ENCODE data around the gene CRELD2. TPM values are rescaled to one million over a fixed set of nuclear protein-coding genes. Genes with fewer than 3 reads are reported as not detected.

Gene CRELD2
- total RNA-seq, 1 donor from 2014 or later: 32.5 TPM

GRCh38 chr22:49929994-49930575 lies 11.7 kb downstream of the CRELD2 start:
- no peak for DNase-seq (ENCODE audit: low read depth)

DNA sequence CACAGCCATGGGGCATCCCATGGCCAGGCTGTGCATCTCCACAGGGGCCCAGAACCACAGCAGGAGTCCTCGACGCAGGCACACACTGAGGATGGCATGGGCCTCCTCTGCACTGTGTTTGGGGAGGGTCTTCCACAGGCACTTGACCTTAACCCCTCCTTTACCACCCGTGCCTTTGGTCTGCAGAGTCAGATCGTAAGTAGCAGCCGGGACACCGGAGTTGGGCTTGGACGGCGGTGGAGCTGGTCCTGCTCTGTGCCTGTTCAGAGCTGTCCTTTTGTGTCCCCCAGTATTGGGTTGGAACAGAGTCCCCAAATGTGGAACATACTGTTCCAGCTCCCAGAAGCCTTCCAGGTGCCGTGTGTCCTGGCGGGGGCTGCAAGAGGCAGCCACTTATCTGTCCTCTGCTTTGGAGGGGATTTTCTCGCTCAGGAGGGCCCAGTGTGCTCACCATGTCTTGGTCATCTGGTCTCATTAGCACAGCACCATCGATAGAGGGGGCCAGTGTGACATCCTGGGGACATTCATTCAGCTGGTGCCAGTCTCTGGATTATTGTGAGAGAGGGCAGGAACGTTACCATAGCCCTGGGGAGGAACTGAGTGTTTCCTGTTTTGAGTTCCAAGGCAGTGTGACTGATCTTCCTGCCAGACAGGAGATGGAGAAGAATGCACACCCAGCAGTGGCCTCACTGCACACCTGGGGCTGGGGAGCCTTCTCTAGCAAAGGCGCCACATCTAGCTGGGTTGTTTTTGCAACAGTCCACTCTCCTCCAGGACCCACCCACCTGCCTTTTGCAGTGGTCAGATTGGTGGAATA lies 12.4 kb downstream of the CRELD2 start:
- DNase-seq (ENCODE audit: low read depth): peak; percentile 82

DNA sequence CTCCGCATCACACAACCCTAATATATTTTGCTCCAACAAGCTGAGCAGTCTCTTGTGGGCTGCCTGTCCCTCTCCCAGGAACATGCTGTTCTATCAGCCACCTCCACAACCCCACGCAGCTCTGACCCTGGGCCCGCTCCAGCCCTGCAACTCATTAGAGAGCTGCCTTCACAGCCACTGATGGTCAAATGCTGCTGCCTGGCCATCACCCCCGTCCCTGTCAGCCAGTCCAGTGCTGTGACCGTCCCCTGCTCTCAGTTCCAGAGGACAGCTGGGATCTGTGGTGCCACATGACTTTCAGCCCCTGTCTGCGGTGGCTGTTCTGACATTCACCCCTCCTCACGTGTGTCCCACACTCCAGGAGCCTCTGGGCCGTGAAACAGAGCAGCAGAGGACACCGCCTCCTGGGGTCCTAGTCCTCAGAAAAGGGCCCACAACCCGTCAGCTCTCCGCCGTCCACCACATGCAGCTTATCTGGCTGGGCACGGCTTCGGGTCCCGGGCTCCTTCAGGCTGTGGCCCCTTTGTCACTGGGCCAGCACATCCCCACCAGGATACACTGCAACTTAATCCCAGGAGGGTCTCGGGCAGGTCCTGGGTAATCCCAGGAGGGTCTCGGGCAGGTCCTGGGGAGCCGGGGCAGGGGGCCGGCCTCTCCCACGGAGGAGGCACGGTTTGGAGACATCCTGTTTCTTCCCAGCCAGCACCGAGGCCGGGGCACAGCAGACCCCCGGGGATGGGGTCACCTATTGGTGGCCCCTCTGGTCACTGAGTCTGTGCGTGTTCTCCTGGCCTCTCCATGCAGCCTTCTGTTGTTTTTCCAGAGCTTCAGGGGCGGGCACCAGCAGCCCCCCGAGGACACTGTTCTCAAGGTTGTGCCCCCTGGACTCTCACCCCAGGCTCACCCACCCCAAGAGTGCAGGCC lies 15.1 kb downstream of the CRELD2 start:
- DNase-seq (ENCODE audit: low read depth): no peak

DNA sequence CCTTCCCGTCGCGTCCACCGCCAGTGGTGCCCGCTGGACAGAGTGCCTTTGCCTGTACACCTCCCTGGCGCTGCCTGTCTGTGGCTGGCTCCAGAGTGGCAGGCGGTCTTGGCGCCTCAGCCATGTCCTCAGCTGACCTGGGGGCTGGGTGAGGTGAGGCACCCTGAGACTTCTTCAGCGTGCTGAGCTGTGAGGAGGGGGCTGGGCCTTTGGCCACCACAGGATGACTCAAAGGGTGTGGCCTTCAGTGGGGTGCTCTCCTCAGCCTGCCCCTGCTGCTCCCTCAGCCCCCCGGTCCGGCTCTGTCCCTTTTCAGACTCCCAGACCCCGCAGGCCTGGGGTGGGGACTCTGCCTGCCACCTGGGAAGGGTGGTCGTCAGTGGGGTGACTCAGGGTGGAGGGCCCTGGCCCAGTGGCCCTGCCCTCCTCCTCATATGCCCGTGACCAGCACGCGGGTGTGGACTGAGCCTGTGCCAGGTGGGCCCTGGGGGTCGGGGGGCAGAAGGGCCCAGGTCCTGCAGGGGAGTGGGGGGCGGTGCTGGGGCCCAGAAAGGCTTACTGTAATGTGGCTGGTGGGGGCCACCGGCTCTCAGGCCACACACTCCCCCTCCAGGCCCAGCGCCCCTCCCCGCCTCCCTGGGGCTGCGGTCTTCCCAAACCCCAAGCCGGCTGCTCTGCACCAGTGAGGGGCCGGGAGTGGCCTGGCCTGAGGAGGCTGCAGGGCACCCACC lies 15.9 kb downstream of the CRELD2 start:
- peak; percentile 75 for DNase-seq (ENCODE audit: low read depth)

DNA sequence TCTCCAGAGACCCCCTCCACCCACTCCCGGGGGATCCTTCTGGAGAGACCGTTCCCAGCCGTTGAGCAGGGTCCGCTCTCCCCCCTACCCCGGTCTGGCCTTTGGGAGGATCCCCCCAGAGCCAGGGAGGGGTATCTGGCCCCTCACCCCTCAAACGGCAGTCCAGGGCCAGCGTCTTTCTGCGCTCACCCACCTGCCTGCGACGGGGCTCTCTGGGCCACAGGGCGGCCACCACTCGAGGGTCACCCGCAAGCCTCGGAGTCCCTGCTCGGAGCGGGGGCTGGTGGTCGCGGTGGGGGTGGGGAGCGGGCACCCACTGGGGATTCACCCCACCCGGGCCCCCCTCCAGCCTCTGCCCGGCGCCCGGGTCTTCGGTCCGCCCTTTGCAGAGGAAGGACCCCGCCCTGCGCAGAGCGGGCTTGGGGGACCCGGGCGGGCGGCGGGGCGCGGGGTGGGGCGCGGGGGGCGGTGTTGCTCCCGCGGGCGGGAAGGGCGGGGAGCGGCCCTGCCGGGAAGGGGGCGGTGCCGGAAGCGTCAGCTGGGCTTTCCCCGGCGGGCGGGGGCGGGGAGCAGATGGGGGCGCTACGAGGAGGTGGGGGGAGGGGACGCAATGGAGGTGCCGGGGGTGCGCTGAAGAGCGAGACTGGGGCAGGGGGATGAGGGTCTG lies 16.6 kb downstream of the CRELD2 start:
- no peak for DNase-seq (ENCODE audit: low read depth)

DNA sequence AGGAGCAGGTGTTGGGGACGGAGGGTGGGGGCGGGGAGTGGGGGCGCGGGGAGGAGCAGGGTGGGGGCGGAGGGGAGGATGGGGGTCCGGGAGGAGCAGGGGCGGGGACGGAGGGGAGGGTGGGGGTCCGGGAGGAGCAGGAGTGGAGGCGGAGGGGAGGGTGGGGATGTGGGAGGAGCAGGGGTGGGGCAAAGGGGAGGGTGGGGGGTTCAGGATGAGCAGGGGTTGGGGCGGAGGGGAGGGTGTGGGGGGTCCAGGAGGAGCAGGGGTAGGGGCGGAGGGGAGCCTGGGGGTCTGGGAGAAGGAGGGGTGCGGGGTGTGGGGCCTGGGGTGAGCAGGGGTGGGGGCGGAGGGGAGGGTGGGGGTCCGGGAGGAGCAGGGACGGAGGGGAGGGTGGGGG lies 17.1 kb downstream of the CRELD2 start:
- DNase-seq (ENCODE audit: low read depth): no peak

DNA sequence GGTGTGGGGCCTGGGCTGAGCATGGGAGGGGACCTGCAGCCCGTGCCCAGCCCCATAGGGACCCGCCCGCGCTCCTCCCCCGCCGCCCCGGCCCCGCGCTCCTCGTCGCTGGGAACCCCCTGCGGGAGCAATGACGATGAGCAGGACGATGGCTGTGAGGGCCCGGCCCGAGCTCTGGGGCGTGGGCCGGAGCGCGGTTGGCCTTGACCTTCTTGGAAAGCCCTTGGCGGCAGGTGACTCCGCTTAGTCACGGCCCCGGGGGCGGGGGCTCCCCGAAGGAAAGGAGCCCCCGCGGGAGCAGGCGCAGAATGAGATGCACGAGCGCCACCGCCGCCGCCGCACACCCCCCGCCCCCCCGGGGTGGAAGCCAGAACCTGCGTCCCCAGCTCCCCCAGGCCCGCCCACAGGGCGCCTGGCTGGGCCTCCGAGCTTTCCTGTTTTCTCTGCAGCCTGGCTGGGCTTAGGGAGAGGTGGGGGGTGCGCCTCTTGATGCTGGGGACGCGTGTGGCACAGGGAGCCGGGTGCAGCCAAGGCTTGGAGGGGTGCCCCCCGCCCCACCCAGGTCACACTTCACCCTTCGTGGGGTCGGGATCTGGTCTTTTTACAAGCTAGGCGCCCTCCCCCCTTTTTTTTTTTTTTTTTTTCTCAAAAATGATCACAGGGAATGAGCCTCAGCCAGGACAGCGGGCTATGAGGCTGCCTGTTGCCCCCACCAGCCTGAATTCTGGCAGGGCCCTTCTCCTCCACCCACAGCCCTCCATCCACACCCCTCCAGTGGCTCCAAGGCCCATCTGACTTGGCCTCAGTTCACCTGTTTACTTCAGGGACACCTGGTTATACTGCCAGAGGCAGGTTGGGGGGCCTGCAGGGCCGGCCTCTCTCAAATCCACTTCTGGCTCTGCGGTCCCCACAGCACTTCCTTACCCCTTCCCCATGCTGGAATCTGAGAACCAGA lies 17.9 kb downstream of the CRELD2 start:
- peak; percentile 75 for DNase-seq (ENCODE audit: low read depth)

GRCh38 chr22:49936973-49937757 lies 18.7 kb downstream of the CRELD2 start:
- no peak for DNase-seq (ENCODE audit: low read depth)

DNA sequence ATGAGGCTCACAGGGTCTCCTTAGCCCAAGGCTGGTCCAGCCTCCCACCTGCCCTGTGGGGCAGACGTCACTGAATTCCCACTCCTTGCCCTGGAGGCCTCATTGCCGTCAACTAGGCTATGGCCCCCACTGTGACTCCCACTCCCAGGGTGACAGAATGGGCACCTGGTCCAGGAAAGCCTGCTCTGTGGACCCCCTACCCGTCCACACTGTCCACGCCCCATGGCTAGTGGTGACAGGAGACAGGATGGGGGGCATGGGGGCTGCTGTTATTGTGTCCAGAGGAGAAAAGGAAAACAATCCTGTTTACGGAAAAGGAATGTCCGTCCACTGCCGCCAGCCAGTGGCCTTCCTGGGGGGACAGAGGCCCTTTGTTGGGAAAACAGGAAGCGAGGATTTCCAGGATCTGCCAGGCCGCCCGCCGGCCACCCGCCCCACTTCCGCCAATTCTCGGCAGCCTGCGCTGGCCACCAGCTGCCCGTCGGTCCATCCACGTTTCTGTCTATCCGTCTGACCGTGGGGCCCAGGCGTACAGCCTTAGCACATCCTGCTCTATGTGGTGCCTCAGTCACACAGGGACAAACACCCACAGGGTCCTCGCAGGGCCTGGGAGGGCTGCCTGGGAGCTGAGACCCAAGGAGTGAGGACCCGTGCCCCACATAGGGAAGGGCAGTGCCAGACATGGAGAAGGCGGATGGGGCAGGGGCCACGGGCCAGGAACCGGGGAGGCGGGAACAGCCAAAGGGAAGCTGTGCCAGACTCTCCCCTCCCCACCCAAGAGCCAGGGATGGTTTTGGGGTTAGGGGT lies 19.5 kb downstream of the CRELD2 start:
- DNase-seq (ENCODE audit: low read depth): no peak

GRCh38 chr22:49938565-49939136 lies 20.2 kb downstream of the CRELD2 start:
- no peak for DNase-seq (ENCODE audit: low read depth)

GRCh38 chr22:49941507-49942316 lies 23.3 kb downstream of the CRELD2 start:
- no peak for DNase-seq (ENCODE audit: low read depth)

GRCh38 chr22:49942565-49943404 lies 24.4 kb downstream of the CRELD2 start:
- no peak for DNase-seq (ENCODE audit: low read depth)

GRCh38 chr22:49943405-49943765 lies 25.0 kb downstream of the CRELD2 start:
- no peak for DNase-seq (ENCODE audit: low read depth)

DNA sequence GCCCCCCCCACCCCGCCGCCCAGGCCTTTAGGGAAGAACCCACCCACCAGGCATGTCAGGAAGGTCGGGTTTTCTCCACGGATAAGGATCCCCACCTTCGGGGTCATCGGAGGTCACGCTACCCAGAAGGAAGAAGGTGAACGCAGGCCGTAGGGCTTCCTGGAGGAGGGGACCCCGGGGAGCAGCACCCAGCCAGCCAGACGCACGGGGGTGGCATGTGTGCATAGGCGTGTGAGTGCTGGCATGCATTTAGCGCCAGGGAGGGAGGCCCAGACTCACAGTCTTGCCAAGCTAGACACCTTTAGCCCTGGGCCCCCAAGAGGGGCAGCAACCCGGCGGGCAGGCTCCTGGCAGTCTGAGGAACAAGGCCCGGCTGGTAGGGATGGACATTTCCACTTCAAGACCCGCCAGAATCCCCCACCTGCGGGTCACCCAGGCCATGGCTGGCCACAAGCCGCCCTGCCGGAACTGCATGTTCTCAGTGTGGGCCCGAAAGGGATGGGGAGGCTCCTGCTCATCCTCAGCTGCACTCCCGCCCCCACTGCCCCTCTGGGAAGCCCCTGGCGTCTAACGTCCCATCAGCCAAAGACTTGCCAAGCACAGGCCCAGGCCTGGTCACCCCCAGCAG lies 25.5 kb downstream of the CRELD2 start:
- DNase-seq (ENCODE audit: low read depth): no peak

DNA sequence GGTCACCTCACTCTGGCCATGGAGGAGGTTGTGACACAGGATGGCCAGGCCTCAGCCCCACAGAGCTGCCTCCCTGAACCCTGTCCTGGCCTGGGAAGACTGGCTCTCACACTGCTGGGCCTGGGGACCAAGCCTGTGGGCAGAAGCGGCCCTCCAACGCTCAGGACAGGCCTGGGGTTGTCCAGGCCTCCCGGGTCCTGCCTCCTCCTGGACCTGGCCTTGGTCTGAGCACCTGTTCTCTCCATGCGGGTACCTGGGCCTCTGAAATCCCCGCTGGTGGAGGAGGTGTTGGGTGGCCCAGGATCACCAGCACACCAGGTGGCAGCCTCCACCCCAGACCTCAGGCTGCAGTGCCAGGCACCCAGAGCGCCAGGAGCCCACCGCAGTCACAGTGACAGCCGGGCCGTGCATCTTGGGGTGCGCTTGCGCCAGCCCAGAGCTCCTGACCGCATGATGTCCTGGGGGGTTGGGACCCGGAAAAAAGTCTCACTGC lies 26.0 kb downstream of the CRELD2 start:
- no peak for DNase-seq (ENCODE audit: low read depth)

Measured in renal cortical epithelial cell (primary cell).